HCT116 (cell line): Measurements from ENCODE around the gene NLRP7. TPM values are rescaled to one million over a fixed set of nuclear protein-coding genes. Genes with fewer than 3 reads are reported as not detected.

Experiments
- ATAC-seq: fragments of 200-7000 bp; cut with Tn5 transposase; 2 replicates; pipeline ENCODE4 v1.9.1; 2020; ENCODE audit warnings: mild to moderate bottlenecking, moderate library complexity
- BruUV-seq: library from RNA; stranded (reverse); fragments of 400-500 nt; replicated peaks from 2 replicates; lab custom pipeline; 2021; lab: Mats Ljungman, UMichigan
- CTCF ChIA-PET: fragments of 300-600 bp; sonication (Branson Sonifier 250); formaldehyde crosslinking; loops from one replicate; lab custom pipeline; 2021; ENCODE audit warnings: antibody characterized with exemption; lab: Charles Lee
- POLR2A ChIA-PET: fragments of 300-600, 350-600 bp; sonication (Branson Sonifier 250); formaldehyde crosslinking; loops from one replicate; lab custom pipeline; 2021; ENCODE audit warnings: antibody characterized with exemption; lab: Charles Lee
- RAD21 ChIA-PET, 2 experiments: fragments of 300-600 bp; sonication (Branson Sonifier 250); formaldehyde crosslinking; loops; one replicate each; lab custom pipeline; 2023; ENCODE audit warnings: low total read pairs in 2 of 2; ENCODE audit not compliant: uncharacterized antibody in 2 of 2, unreplicated experiment in 2 of 2, low non-redundant PET in 1 of 2; lab: Charles Lee
- DNase-seq: peaks from one replicate; pipeline ENCODE4 v3.0.0-alpha.2; 2010; ENCODE audit warnings: low read depth, low spot score
- H2AFZ ChIP-seq: fragments of 200-600 bp; shearing (Covaris generic), sonication (generic); 2 replicates; pipeline ENCODE4 v1.6.1; 2017; ENCODE audit warnings: low read depth, mixed run types, mixed read lengths, antibody characterized with exemption, low read length; ENCODE audit not compliant: poor library complexity, severe bottlenecking
- H3K27ac ChIP-seq: 2 replicates; pipeline ENCODE4 v1.5.1; 2012; ENCODE audit warnings: low read depth, low read length
- H3K27me3 ChIP-seq: fragments of 200-600 bp; sonication (generic); 2 replicates; pipeline ENCODE4 v1.6.1; 2016; ENCODE audit warnings: mixed run types, low read length, mixed read lengths; ENCODE audit not compliant: insufficient read depth
- H3K36me3 ChIP-seq, 2 experiments: fragments of 200-500 bp in 1 of 2; fragments of 200-600 bp in 1 of 2; sonication (Bioruptor generic) in 1 of 2; sonication (generic) in 1 of 2; 2 replicates each; pipeline versions ENCODE4 v1.5.1 to v1.6.1; 2014 to 2016; ENCODE audit warnings: low read length in 2 of 2, inconsistent platforms in 1 of 2, mixed read lengths in 1 of 2, mixed run types in 1 of 2; ENCODE audit not compliant: insufficient read depth in 2 of 2, control insufficient read depth in 1 of 2
- H3K4me1 ChIP-seq, 2 experiments: fragments of 200-600 bp in 1 of 2; sonication (generic) in 1 of 2; 2 replicates each; pipeline versions ENCODE4 v1.5.1 to v1.6.1; 2012 to 2017; ENCODE audit warnings: low read length in 2 of 2, inconsistent platforms in 1 of 2, mild to moderate bottlenecking in 1 of 2, mixed read lengths in 1 of 2, mixed run types in 1 of 2, moderate library complexity in 1 of 2; ENCODE audit not compliant: insufficient read depth in 2 of 2, control insufficient read depth in 1 of 2
- H3K4me2 ChIP-seq: fragments of 200-600 bp; sonication (generic); 2 replicates; pipeline ENCODE4 v1.6.1; 2017; ENCODE audit warnings: mixed run types, low read length, mixed read lengths
- H3K4me3 ChIP-seq, 2 experiments: fragments of 200-600 bp in 1 of 2; sonication (generic) in 1 of 2; replicated peaks in 1 of 2; 2 replicates each; pipeline ENCODE4 v1.5.1; 2011 to 2016; ENCODE audit warnings: low read length in 2 of 2, control low read depth in 1 of 2, low read depth in 1 of 2, mild to moderate bottlenecking in 1 of 2, mixed read lengths in 1 of 2, mixed run types in 1 of 2
- H3K79me2 ChIP-seq: fragments of 200-600 bp; sonication (generic); 2 replicates; pipeline ENCODE4 v1.6.1; 2017; ENCODE audit warnings: mild to moderate bottlenecking, mixed run types, low read length, moderate library complexity, mixed read lengths; ENCODE audit not compliant: insufficient read depth
- H3K9ac ChIP-seq: fragments of 200-600 bp; sonication (generic); 2 replicates; pipeline ENCODE4 v1.6.1; 2016; ENCODE audit warnings: low read length, mixed read lengths
- H3K9me2 ChIP-seq: fragments of 200-600 bp; sonication (generic), shearing (Covaris generic); 2 replicates; pipeline ENCODE4 v1.6.1; 2017; ENCODE audit warnings: mixed run types, mild to moderate bottlenecking, moderate library complexity; ENCODE audit not compliant: insufficient read depth
- H3K9me3 ChIP-seq, 2 experiments: fragments of 200-500 bp in 1 of 2; fragments of 200-600 bp in 1 of 2; sonication (Bioruptor generic) in 1 of 2; sonication (generic) in 1 of 2; 2 replicates each; pipeline ENCODE4 v1.6.1; 2014 to 2017; ENCODE audit warnings: low read length in 2 of 2, mixed read lengths in 2 of 2, inconsistent platforms in 1 of 2, low read depth in 1 of 2, mild to moderate bottlenecking in 1 of 2, mixed run types in 1 of 2, moderate library complexity in 1 of 2; ENCODE audit not compliant: control insufficient read depth in 1 of 2, insufficient read depth in 1 of 2
- H4K20me1 ChIP-seq: fragments of 200-600 bp; sonication (generic), shearing (Covaris generic); 2 replicates; pipeline ENCODE4 v1.6.1; 2017; ENCODE audit warnings: mixed run types, mild to moderate bottlenecking, moderate library complexity; ENCODE audit not compliant: insufficient read depth
- CEBPB ChIP-seq: IDR thresholded peaks from 2 replicates; pipeline ENCODE4 v1.6.1; 2012; ENCODE audit warnings: low read depth
- CTCF ChIP-seq, 3 experiments: fragments of 200-600 bp in 1 of 3; sonication (generic) in 1 of 3; IDR thresholded peaks in 2 of 3; conservative IDR thresholded peaks in 1 of 3; 2 replicates each; pipeline ENCODE4 v1.5.1; 2012 to 2017; ENCODE audit warnings: low read depth in 2 of 3, low read length in 2 of 3, antibody characterized with exemption in 1 of 3, borderline replicate concordance in 1 of 3, control low read depth in 1 of 3, mild to moderate bottlenecking in 1 of 3, mixed read lengths in 1 of 3, mixed run types in 1 of 3, moderate library complexity in 1 of 3; ENCODE audit not compliant: insufficient read depth in 1 of 3
- EGR1 ChIP-seq: IDR thresholded peaks from 2 replicates; pipeline ENCODE4 v1.6.1; 2012; ENCODE audit warnings: low read depth
- ELF1 ChIP-seq: IDR thresholded peaks from 2 replicates; pipeline ENCODE4 v1.6.1; 2012; ENCODE audit warnings: low read depth, borderline replicate concordance
- MAX ChIP-seq: IDR thresholded peaks from 2 replicates; pipeline ENCODE4 v1.6.1; 2012
- POLR2AphosphoS5 ChIP-seq: IDR thresholded peaks from 2 replicates; pipeline ENCODE4 v1.6.1; 2011; ENCODE audit warnings: mild to moderate bottlenecking, low read depth, low read length, moderate library complexity
- SP1 ChIP-seq: IDR thresholded peaks from 2 replicates; pipeline ENCODE4 v1.6.1; 2012; ENCODE audit warnings: low read depth
- SRF ChIP-seq: IDR thresholded peaks from 2 replicates; pipeline ENCODE4 v1.6.1; 2012; ENCODE audit warnings: low read depth
- YY1 ChIP-seq: IDR thresholded peaks from 2 replicates; pipeline ENCODE4 v1.6.1; 2011; ENCODE audit warnings: low read length, low read depth, moderate library complexity, mild to moderate bottlenecking; ENCODE audit not compliant: insufficient replicate concordance; ENCODE audit errors: extremely low read depth
- ZNF274 ChIP-seq: fragments of 200-500 bp; sonication (Bioruptor generic); IDR thresholded peaks from 2 replicates; pipeline ENCODE4 v1.6.1; 2014; ENCODE audit warnings: mild to moderate bottlenecking, low read depth, low read length, inconsistent platforms
- intact Hi-C: fragments of 100-400 bp; cut with micrococcal nuclease; formaldehyde crosslinking; loops from 2 replicates; pipeline ENCODE4 v1.10.0; 2022
- total RNA-seq: library from RNA; stranded (reverse); gene quantifications from one replicate; pipeline ENCODE4 v1.2.1, GENCODE V29; 2021; ENCODE audit not compliant: unreplicated experiment
- TF ChIP-seq, protein P1 (sequence below): IDR thresholded peaks from 2 replicates; pipeline ENCODE4 v1.6.1; 2012; ENCODE audit warnings: low read depth
- TF ChIP-seq, protein P2 (sequence below): IDR thresholded peaks from 2 replicates; pipeline ENCODE4 v1.6.1; 2011; ENCODE audit warnings: mild to moderate bottlenecking, low read length, moderate library complexity; ENCODE audit not compliant: insufficient replicate concordance; ENCODE audit errors: extremely low read depth

The NLRP7 gene
- total RNA-seq, 1 experiment from 2014 or later, result not detected

- Histone ChIP-seq H4K20me1 (no peaks in the 10 kb centered on the region), H3K4me3 (no peak overlapping the region), H3K27ac (no peak overlapping the region), H2AFZ (no peak overlapping the region), H3K36me3 (no peaks in the 10 kb centered on the region), H3K4me2 (no peak overlapping the region), H3K79me2 (no peaks in the 10 kb centered on the region), H3K9me2 (no peaks in the 10 kb centered on the region), H3K9me3 (no peaks in the 10 kb centered on the region), H3K27me3 (no peaks in the 10 kb centered on the region), H3K4me1 (no peaks in the 10 kb centered on the region), H3K9ac (no peak overlapping the region)
- intact Hi-C loops, result no loop called here
- TF ChIP-seq MAX (no peak), EGR1 (no peak), CTCF (IDR thresholded peaks at IDR 0.05 in 2 of 3, conservative IDR thresholded peaks at IDR 0.05 in 1 of 3; ENCODE audit: borderline replicate concordance in 1 of 3, insufficient read depth in 1 of 3, low read depth in 2 of 3, low read length in 2 of 3) (no peak), ELF1 (no peak), SRF (no peak), POLR2AphosphoS5 (no peak), SP1 (no peak), ZNF274 (no peak), YY1 (no peak), CEBPB (no peak)
- TF ChIP-seq, protein P1, sequence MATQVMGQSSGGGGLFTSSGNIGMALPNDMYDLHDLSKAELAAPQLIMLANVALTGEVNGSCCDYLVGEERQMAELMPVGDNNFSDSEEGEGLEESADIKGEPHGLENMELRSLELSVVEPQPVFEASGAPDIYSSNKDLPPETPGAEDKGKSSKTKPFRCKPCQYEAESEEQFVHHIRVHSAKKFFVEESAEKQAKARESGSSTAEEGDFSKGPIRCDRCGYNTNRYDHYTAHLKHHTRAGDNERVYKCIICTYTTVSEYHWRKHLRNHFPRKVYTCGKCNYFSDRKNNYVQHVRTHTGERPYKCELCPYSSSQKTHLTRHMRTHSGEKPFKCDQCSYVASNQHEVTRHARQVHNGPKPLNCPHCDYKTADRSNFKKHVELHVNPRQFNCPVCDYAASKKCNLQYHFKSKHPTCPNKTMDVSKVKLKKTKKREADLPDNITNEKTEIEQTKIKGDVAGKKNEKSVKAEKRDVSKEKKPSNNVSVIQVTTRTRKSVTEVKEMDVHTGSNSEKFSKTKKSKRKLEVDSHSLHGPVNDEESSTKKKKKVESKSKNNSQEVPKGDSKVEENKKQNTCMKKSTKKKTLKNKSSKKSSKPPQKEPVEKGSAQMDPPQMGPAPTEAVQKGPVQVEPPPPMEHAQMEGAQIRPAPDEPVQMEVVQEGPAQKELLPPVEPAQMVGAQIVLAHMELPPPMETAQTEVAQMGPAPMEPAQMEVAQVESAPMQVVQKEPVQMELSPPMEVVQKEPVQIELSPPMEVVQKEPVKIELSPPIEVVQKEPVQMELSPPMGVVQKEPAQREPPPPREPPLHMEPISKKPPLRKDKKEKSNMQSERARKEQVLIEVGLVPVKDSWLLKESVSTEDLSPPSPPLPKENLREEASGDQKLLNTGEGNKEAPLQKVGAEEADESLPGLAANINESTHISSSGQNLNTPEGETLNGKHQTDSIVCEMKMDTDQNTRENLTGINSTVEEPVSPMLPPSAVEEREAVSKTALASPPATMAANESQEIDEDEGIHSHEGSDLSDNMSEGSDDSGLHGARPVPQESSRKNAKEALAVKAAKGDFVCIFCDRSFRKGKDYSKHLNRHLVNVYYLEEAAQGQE, result no peak
- TF ChIP-seq, protein P2, sequence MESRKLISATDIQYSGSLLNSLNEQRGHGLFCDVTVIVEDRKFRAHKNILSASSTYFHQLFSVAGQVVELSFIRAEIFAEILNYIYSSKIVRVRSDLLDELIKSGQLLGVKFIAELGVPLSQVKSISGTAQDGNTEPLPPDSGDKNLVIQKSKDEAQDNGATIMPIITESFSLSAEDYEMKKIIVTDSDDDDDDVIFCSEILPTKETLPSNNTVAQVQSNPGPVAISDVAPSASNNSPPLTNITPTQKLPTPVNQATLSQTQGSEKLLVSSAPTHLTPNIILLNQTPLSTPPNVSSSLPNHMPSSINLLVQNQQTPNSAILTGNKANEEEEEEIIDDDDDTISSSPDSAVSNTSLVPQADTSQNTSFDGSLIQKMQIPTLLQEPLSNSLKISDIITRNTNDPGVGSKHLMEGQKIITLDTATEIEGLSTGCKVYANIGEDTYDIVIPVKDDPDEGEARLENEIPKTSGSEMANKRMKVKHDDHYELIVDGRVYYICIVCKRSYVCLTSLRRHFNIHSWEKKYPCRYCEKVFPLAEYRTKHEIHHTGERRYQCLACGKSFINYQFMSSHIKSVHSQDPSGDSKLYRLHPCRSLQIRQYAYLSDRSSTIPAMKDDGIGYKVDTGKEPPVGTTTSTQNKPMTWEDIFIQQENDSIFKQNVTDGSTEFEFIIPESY, result no peak
- POLR2A ChIA-PET, result no interaction called here
- ATAC-seq, result no peak
- RAD21 ChIA-PET, result no interaction called here
- no TSS peak for BruUV-seq
- no peak for DNase-seq
- CTCF ChIA-PET, result no interaction called here
Measured at GRCh38 chr19:54903303-54903702, 44.0 kb downstream of the NLRP7 start.
